H1 (cell line): Measurements from ENCODE around the gene TTC13. TPM values are rescaled to one million over a fixed set of nuclear protein-coding genes. Genes with fewer than 3 reads are reported as not detected.

ENCODE experiments used
- MAFK ChIP-seq: IDR thresholded peaks from 2 replicates; pipeline ENCODE4 v1.6.1; 2012; ENCODE audit warnings: low read depth, mild to moderate bottlenecking, improper control_type of control experiment, low read length
- POU5F1 ChIP-seq: IDR thresholded peaks from 2 replicates; pipeline ENCODE4 v1.6.1; 2011; ENCODE audit warnings: low read depth, mild to moderate bottlenecking, low read length, moderate library complexity
- RAD21 ChIP-seq, 2 experiments: IDR thresholded peaks in 1 of 2; conservative IDR thresholded peaks in 1 of 2; 2 replicates each; pipeline ENCODE4 v1.6.1; 2011; ENCODE audit warnings: low read depth in 2 of 2, low read length in 2 of 2, improper control_type of control experiment in 1 of 2, inconsistent platforms in 1 of 2, mild to moderate bottlenecking in 1 of 2, moderate library complexity in 1 of 2
- TCF12 ChIP-seq: IDR thresholded peaks from 2 replicates; pipeline ENCODE4 v1.6.1; 2011; ENCODE audit warnings: low read depth, mild to moderate bottlenecking, low read length
- TEAD4 ChIP-seq: IDR thresholded peaks from 2 replicates; pipeline ENCODE4 v1.6.1; 2012; ENCODE audit warnings: low read depth, low read length, inconsistent platforms, mixed read lengths
- polyA plus RNA-seq, 7 experiments: library from polyadenylated mRNA; depleted of rRNA in 3 of 7; stranded (reverse) in 5 of 7; unstranded in 2 of 7; fragments of >200 nt in 5 of 7; fragments of 200-250 nt in 2 of 7; gene quantifications; 1 replicate in 5 of 7; 2 replicates in 1 of 7; 4 replicates in 1 of 7; pipeline versions ENCODE4 v1.2.1 to v1.2.3, GENCODE V29; 2011 to 2013; ENCODE audit warnings: missing spikeins in 2 of 7, mixed read lengths in 2 of 7
- total RNA-seq: library from RNA; stranded (reverse); fragmentation: NEBNext Ultra II Directional; extraction: Animal tissue kit (Norgen Biotek cat#: 25700); gene quantifications from 2 replicates; pipeline ENCODE4 v1.2.1, GENCODE V29; 2021

Gene TTC13
- total and polyA plus RNA-seq, 2 of the 8 experiments (the other 6 are each of a cell fraction or from before 2014, with no cell fraction given), result 3.1 to 7.1 TPM

- TF ChIP-seq POU5F1 (no peak), MAFK (no peak), RAD21 (IDR thresholded peaks at IDR 0.05 in 1 of 2, conservative IDR thresholded peaks at IDR 0.05 in 1 of 2; ENCODE audit: low read depth in 2 of 2, low read length in 2 of 2) (peak; percentile 57 to 59), TEAD4 (0 out of 2 replicates have a peak, but pooled peaks have one; percentile 7), TCF12 (0 out of 2 replicates have a peak, but pooled peaks have one; percentile 28)
Measured at GRCh38 chr1:230978491-230979388, at the start of gene TTC13, which contains the start of gene ARV1 (continued).
